C4-2B (cell line): ENCODE data around the gene DHRS2.

Experiments used
- H3K27ac ChIP-seq: fragments of 450-650 bp; 2 replicates; pipeline ENCODE4 v1.5.1; 2017
- CTCF ChIP-seq: fragments of 450-650 bp; conservative IDR thresholded peaks from 2 replicates; pipeline ENCODE4 v1.5.1; 2017; ENCODE audit warnings: mild to moderate bottlenecking
- ZFX ChIP-seq: fragments of 450-650 bp; IDR thresholded peaks from 2 replicates; pipeline ENCODE4 v1.6.1; 2017

The DHRS2 gene

GRCh38 chr14:23645812-23646647, 9.9 kb downstream of the DHRS2 start:
- no peak overlapping the region for H3K27ac ChIP-seq
- TF ChIP-seq ZFX (no peak), CTCF (no peak)

GRCh38 chr14:23646648-23647549, 10.7 kb downstream of the DHRS2 start:
- no peak overlapping the region for H3K27ac ChIP-seq
- TF ChIP-seq ZFX, result no peak
- TF ChIP-seq CTCF, result no peak

DNA sequence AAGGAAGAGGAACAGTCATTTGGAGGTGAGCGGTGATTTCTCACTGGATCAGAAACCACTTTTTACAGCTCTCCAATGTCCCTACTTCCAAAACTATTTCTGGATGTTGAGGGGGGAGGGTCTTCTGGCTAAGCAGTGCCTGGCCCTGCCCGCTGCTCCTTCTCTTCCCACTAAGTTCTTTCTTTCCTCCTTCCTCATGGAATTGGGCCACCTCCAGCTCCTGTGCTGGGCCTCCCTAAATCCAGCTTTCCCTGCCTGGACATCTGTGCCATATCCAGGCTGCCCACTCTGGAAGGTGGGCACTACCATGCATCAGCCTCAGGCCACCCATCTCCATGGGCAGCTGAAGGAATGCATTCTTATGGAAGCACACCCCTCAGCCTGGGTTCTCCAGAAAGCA, 11.5 kb downstream of the DHRS2 start:
- no peak for TF ChIP-seq ZFX
- no peak for TF ChIP-seq CTCF

DNA sequence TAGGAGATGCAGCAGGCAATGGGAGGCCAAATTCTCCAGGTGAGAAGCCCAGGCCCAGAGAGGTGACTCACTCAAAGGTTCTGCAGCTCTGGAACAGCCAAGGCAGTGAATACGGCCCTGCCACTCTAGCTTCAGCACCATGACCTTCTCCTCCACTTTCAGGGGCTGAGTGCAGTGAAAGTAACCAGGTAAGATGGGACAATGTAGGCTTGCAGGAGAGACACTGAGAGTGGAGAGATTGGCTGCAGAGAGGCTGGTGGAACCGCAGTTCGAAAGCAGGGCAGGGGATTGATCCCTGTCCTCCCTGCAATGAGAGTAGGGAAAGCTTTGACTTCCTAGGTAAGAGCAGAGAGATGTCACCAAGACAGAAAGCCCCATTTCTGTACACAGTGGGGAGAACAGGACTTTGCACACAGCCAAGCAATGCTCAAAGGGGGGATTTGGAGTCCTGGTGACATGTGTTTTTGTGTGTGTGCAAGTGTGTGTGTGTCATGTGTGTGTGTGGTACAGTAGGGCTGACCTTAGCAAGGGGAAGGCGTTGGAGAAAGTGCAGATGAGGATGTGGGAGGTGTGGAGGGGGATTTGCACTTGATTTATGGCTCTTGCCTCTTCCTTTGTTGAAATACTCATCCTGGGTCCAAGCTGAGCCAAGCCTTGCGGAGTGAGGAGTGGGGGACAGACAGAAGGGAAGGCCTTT, 12.7 kb downstream of the DHRS2 start:
- no peak overlapping the region for H3K27ac ChIP-seq
- TF ChIP-seq ZFX, result no peak
- TF ChIP-seq CTCF, result no peak

More for the DNA sequence above, 11.5 kb downstream of the DHRS2 start:
- H3K27ac ChIP-seq, result no peak overlapping the region

DNA sequence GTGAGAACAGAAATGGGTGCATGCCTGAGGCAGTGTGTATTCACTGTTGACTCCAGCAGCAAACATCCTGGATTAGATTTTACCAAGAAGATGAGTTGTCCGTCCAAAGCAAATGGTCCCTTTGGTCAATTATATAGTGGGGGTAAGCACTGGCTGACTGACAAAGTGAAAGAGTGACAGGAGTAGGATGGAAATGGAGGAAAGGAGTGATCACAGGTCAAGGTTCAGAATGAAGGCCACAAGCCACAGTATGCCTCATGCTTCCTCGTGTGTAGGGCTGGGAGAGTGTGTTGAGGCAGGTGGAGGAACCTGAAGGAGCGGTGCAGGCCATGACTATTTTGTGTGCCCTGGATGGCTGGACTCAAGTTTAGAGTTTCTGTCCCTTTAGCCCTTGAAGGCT, 14.3 kb downstream of the DHRS2 start:
- H3K27ac ChIP-seq, result no peak overlapping the region
- no peak for TF ChIP-seq ZFX
- TF ChIP-seq CTCF, result no peak

GRCh38 chr14:23653051-23653450, 16.9 kb downstream of the DHRS2 start:
- TF ChIP-seq ZFX (no peak), CTCF (no peak)

More at GRCh38 chr14:23653051-23653450, 16.9 kb downstream of the DHRS2 start:
- H3K27ac ChIP-seq, result no peak overlapping the region
